Adrenal gland (tissue), 12 donors: ENCODE results near the gene DGCR8. TPM values are rescaled to one million over a fixed set of nuclear protein-coding genes. Genes with fewer than 3 reads are reported as not detected.
"Not testable (repeated sequence)": the region's sequence is repeated elsewhere in the genome, so short reads cannot be mapped to it uniquely, and the experiment has no call there.

Source experiments
- DNase-seq, 7 donors: peaks; one replicate each; pipeline ENCODE4 v3.0.0-alpha.2; 2019 to 2020
- H3K27ac ChIP-seq, 5 donors: fragments of 200-600 bp; sonication (generic) in 4 of 5; 1 replicate in 3 of 5; 2 replicates in 2 of 5; pipeline versions ENCODE4 v1.5.1 to v1.8.0; 2016 to 2020; ENCODE audit warnings: mild to moderate bottlenecking in 1 of 5
- H3K27me3 ChIP-seq: fragments of 200-600 bp; 2 replicates; pipeline ENCODE4 v1.8.0; 2021
- H3K36me3 ChIP-seq, 2 donors: fragments of 200-600 bp; replicated peaks in 1 of 2; 1 replicate in 1 of 2; 2 replicates in 1 of 2; pipeline versions ENCODE4 v1.5.1 to v1.8.0; 2018 to 2022
- H3K4me1 ChIP-seq, 2 donors: fragments of 200-600 bp; replicated peaks in 1 of 2; 1 replicate in 1 of 2; 2 replicates in 1 of 2; pipeline versions ENCODE4 v1.5.1 to v1.8.0; 2018 to 2021
- H3K4me3 ChIP-seq, 4 donors: fragments of 200-600 bp; sonication (generic) in 3 of 4; one replicate each; pipeline ENCODE4 v1.5.1; 2016 to 2018
- H3K9me3 ChIP-seq, 3 donors: fragments of 200-600 bp; sonication (generic) in 1 of 3; replicated peaks in 1 of 3; 1 replicate in 2 of 3; 2 replicates in 1 of 3; pipeline versions ENCODE4 v1.5.1 to v1.8.0; 2016 to 2021
- CTCF ChIP-seq, 6 experiments: fragments of 450-650 bp in 4 of 6; fragments of 200-600 bp in 2 of 6; sonication (generic) in 1 of 6; IDR thresholded peaks; 1 replicate in 5 of 6; 2 replicates in 1 of 6; pipeline versions ENCODE4 v1.5.1 to v1.8.0; 2016 to 2021; ENCODE audit warnings: antibody characterized with exemption in 6 of 6, mild to moderate bottlenecking in 2 of 6, moderate library complexity in 1 of 6
- POLR2A ChIP-seq, 2 donors: fragments of 450-650 bp; IDR thresholded peaks; one replicate each; pipeline ENCODE4 v1.6.1; 2017; ENCODE audit warnings: antibody characterized with exemption in 2 of 2, mild to moderate bottlenecking in 2 of 2, moderate library complexity in 1 of 2
- WGBS, 4 donors: extraction: QIAGEN DNeasy Blood & Tissue Kit in 2 of 4; methylation state at CpG; one replicate each; pipeline versions ENCODE4 v1.1.5 to v1.1.7; 2013 to 2017; 5-methylcytosine and 5-hydroxymethylcytosine counted together
- intact Hi-C, 2 donors: fragments of 100-400 bp; cut with DNase I; formaldehyde crosslinking; loops; one replicate each; pipeline versions ENCODE4 v1.14.1 to v1.15.0; 2022 to 2023
- polyA plus RNA-seq, 3 donors: library from polyadenylated mRNA; stranded (reverse); fragments of 200-250 nt in 2 of 3; fragments of 350-450 nt in 1 of 3; fragmentation: Illumina TruSeq in 1 of 3; extraction: RNeasy Lipid Tissue Mini Kit (QIAGEN cat#74804) in 1 of 3; gene quantifications; one replicate each; pipeline ENCODE4 v1.2.3, GENCODE V29; 2013 to 2014
- total RNA-seq, 9 donors: library from RNA; depleted of rRNA in 4 of 9; stranded (reverse); fragments of >200 nt in 4 of 9; fragments of 120-200 nt in 1 of 9; fragmentation: NEBNext Ultra II Directional in 1 of 9; extraction: Animal tissue kit (Norgen Biotek cat#: 25700) in 1 of 9; gene quantifications; one replicate each; pipeline versions ENCODE4 v1.1.0 to v1.2.4, GENCODE V29; 2013 to 2023
- donor health status: healthy with polysubstance abuse.
- donor health status: Bipolar disorder and iron deficiency.
- donor health status: DM: yes; HTN: yes; CAD: no.
- donor health status: DM: no; HTN: no; CAD: no.
- donor health status: DM: no; HTN: no; CAD: no.
- donor health status: DM: yes; HTN: yes; CAD: no.

Gene DGCR8
- total and polyA plus RNA-seq, 12 donors: 7.2 to 32.2 (median 22.4) TPM

- Histone ChIP-seq H3K4me3 (no peak overlapping the region), H3K9me3 (no peaks in the 10 kb centered on the region), H3K27me3 (no peaks in the 10 kb centered on the region), H3K4me1 (no peaks in the 10 kb centered on the region), H3K36me3 (peaks cover 0 to 33% of the 10 kb centered on the region in 2 donors), H3K27ac (no peak overlapping the region)
- intact Hi-C loops: no loop called here
- no peak for DNase-seq
- no peak for TF ChIP-seq CTCF (IDR thresholded peaks at IDR 0.05)
- no peak for TF ChIP-seq POLR2A (IDR thresholded peaks at IDR 0.05)
- WGBS, 4 donors: 91 to 97% (median 93%) methylated on average over 6 to 11 of the region's 11 CpGs
Observed at GRCh38 chr22:20066617-20067383, 13.2 kb upstream of the DGCR8 start.

GRCh38 chr22:20067384-20067682, 12.7 kb upstream of the DGCR8 start:
- H3K9me3 ChIP-seq, H3K4me1 ChIP-seq, H3K27me3 ChIP-seq, H3K27ac ChIP-seq, intact Hi-C loops, H3K4me3 ChIP-seq, DNase-seq: not testable (repeated sequence)
- 93 to 99% (median 97%) methylated on average over 3 of the region's 3 CpGs for WGBS, 4 donors
- H3K36me3 ChIP-seq: peaks cover 0 to 28% of the 10 kb centered on the region in 2 donors

- WGBS, 4 donors: 93 to 94% (median 93%) methylated on average over 7 of the region's 7 CpGs
- peaks cover 0 to 15% of the 10 kb centered on the region in 2 donors for H3K36me3 ChIP-seq
- H3K27me3 ChIP-seq: no peaks in the 10 kb centered on the region
- H3K4me3 ChIP-seq: no peak overlapping the region
- DNase-seq: no peak
- H3K27ac ChIP-seq: no peak overlapping the region
- no peak for TF ChIP-seq POLR2A (IDR thresholded peaks at IDR 0.05)
- TF ChIP-seq CTCF (IDR thresholded peaks at IDR 0.05): no peak
- H3K9me3 ChIP-seq: no peaks in the 10 kb centered on the region
- intact Hi-C loops: no loop called here
- H3K4me1 ChIP-seq: no peaks in the 10 kb centered on the region
Observed at GRCh38 chr22:20068640-20069039, 11.4 kb upstream of the DGCR8 start.

- TF ChIP-seq POLR2A (IDR thresholded peaks at IDR 0.05): no peak
- no peak for TF ChIP-seq CTCF (IDR thresholded peaks at IDR 0.05)
- 84 to 93% (median 87%) methylated on average over 6 to 7 of the region's 7 CpGs for WGBS, 4 donors
- DNase-seq: no peak
Observed at GRCh38 chr22:20069331-20070042, 10.6 kb upstream of the DGCR8 start.

More at GRCh38 chr22:20069331-20070042, 10.6 kb upstream of the DGCR8 start:
- H3K27ac ChIP-seq: no peak overlapping the region
- no peak overlapping the region for H3K4me3 ChIP-seq
- H3K9me3 ChIP-seq: no peaks in the 10 kb centered on the region
- H3K4me1 ChIP-seq: no peaks in the 10 kb centered on the region
- H3K36me3 ChIP-seq: peaks cover 0 to 6% of the 10 kb centered on the region in 2 donors
- intact Hi-C loops: loop anchor here in 1 of 2 donors (2.0 kb wide), 1 partner anchor 37 kb away; no protein-coding TSS in a partner anchor
- no peaks in the 10 kb centered on the region for H3K27me3 ChIP-seq
